Panc1 (cell line): ENCODE measurements around the gene CACFD1. TPM values are rescaled to one million over a fixed set of nuclear protein-coding genes. Genes with fewer than 3 reads are reported as not detected.

Experiments used
- ATAC-seq: fragments of 200-7000 bp; cut with Tn5 transposase; 2 replicates; pipeline ENCODE4 v1.9.1; 2020; ENCODE audit warnings: mild to moderate bottlenecking, moderate library complexity
- BruUV-seq: library from RNA; stranded (reverse); fragments of 400-500 nt; replicated peaks from 2 replicates; lab custom pipeline; 2021; lab: Mats Ljungman, UMichigan
- CTCF ChIA-PET: fragments of 300-600 bp; sonication (Branson Sonifier 250); formaldehyde crosslinking; loops from one replicate; lab custom pipeline; 2022; ENCODE audit warnings: antibody characterized with exemption; lab: Charles Lee
- POLR2A ChIA-PET: fragments of 300-600 bp; sonication (Branson Sonifier 250); formaldehyde crosslinking; loops from one replicate; lab custom pipeline; 2022; ENCODE audit warnings: antibody characterized with exemption; lab: Charles Lee
- DNase-seq: peaks from one replicate; pipeline ENCODE4 v3.0.0-alpha.2; 2010; ENCODE audit warnings: low read depth, low spot score
- H3K27ac ChIP-seq: 2 replicates; pipeline ENCODE4 v1.5.1; 2011; ENCODE audit warnings: mild to moderate bottlenecking, low read length, inconsistent platforms
- H3K27me3 ChIP-seq: fragments of 200-500 bp; sonication (Bioruptor generic); 2 replicates; pipeline ENCODE4 v1.6.0; 2014; ENCODE audit warnings: low read length, inconsistent platforms; ENCODE audit not compliant: control insufficient read depth, insufficient read depth
- H3K36me3 ChIP-seq: fragments of 200-500 bp; sonication (Bioruptor generic); 2 replicates; pipeline ENCODE4 v1.5.1; 2014; ENCODE audit warnings: inconsistent platforms, mild to moderate bottlenecking, low read length, moderate library complexity; ENCODE audit not compliant: control insufficient read depth, insufficient read depth
- H3K4me1 ChIP-seq: 2 replicates; pipeline ENCODE4 v1.5.1; 2011; ENCODE audit warnings: inconsistent platforms, mild to moderate bottlenecking, low read length, moderate library complexity; ENCODE audit not compliant: control insufficient read depth, insufficient read depth
- H3K4me3 ChIP-seq, 2 experiments: 2 replicates each; pipeline ENCODE4 v1.5.1; 2011 to 2012; ENCODE audit warnings: low read depth in 2 of 2, low read length in 2 of 2, mild to moderate bottlenecking in 2 of 2, inconsistent platforms in 1 of 2, moderate library complexity in 1 of 2
- H3K9me3 ChIP-seq: fragments of 200-500 bp; sonication (Bioruptor generic); 2 replicates; pipeline ENCODE4 v1.5.1; 2014; ENCODE audit warnings: low read depth, mild to moderate bottlenecking, inconsistent platforms, low read length, moderate library complexity; ENCODE audit not compliant: control insufficient read depth, insufficient read depth
- POLR2AphosphoS5 ChIP-seq: IDR thresholded peaks from 2 replicates; pipeline ENCODE4 v1.6.1; 2012; ENCODE audit warnings: mild to moderate bottlenecking, low read depth, low read length, moderate library complexity
- SIN3A ChIP-seq: IDR thresholded peaks from 2 replicates; pipeline ENCODE4 v1.6.1; 2012; ENCODE audit warnings: low read depth, mild to moderate bottlenecking, low read length, moderate library complexity, borderline replicate concordance; ENCODE audit not compliant: insufficient read depth
- TCF7L2 ChIP-seq: IDR thresholded peaks from 2 replicates; pipeline ENCODE4 v1.6.1; 2011; ENCODE audit warnings: mild to moderate bottlenecking, low read depth, low read length, inconsistent platforms
- in situ Hi-C: cut with HindIII; loops from 2 replicates; pipeline ENCODE4 v1.10.0; 2016; ENCODE audit warnings: low sequenced_read_pairs, low pct_unique_long_range_greater_than_20kb
- intact Hi-C: fragments of 100-400 bp; cut with micrococcal nuclease; formaldehyde crosslinking; loops from one replicate; pipeline ENCODE4 v1.10.0; 2022; ENCODE audit not compliant: unreplicated experiment
- total RNA-seq: library from RNA; stranded (reverse); gene quantifications from one replicate; pipeline ENCODE4 v1.2.1, GENCODE V29; 2021; ENCODE audit not compliant: unreplicated experiment
- TF ChIP-seq, protein P1 (sequence below), 2 experiments: IDR thresholded peaks; 2 replicates each; pipeline ENCODE4 v1.6.1; 2011 to 2012; ENCODE audit warnings: low read depth in 2 of 2, control low read depth in 1 of 2, low read length in 1 of 2, mild to moderate bottlenecking in 1 of 2, moderate library complexity in 1 of 2; ENCODE audit not compliant: insufficient read depth in 1 of 2
- TF ChIP-seq, protein P2 (sequence below): fragments of 450-650 bp; IDR thresholded peaks from 2 replicates; pipeline ENCODE4 v1.5.1; 2017; ENCODE audit warnings: mild to moderate bottlenecking

Gene CACFD1
- total RNA-seq, 1 experiment from 2014 or later = 13.9 TPM

DNA sequence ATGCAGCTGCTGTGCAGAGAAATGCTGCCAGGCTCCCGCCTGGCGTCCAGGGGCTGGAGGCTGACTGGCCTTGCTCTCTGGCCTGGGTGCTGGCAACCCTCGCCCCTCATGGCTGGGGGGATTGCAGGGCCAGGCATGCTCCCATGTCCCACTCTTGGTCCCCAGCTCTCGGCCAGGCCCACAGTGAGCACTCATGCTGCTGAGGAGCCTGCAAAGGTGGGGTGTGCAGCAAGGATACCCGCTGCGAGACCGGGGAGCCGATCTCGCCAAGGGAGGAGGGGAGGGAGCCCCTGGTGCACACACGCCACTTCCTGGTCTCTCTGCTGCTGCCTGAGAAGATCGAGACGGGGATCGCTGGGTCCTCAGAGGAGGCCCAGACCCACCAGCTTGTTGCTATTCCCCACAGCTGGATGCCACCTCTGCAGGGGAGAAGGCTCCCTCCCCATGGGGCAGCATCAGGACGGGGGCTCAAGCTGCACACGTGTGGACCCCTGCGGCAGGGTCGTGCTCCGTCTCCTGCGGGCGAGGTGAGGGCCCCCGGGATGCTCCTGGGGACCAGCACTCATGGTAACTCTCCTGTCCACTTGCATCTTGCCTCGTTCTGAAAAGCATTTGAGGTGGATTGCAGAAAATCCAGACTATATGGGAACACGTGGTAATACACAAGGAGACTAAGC, 14.3 kb upstream of the CACFD1 start:
- ATAC-seq (no peak), DNase-seq (no peak)
- Histone ChIP-seq H3K4me3 (no peak overlapping the region), H3K27me3 (no peaks in the 10 kb centered on the region), H3K36me3 (no peaks in the 10 kb centered on the region), H3K9me3 (no peaks in the 10 kb centered on the region), H3K4me1 (no peaks in the 10 kb centered on the region; the same call in 1 of the 2 replicates), H3K27ac (no peak overlapping the region)
- in situ Hi-C loops = no loop called here
- POLR2A ChIA-PET = no interaction called here
- intact Hi-C loops = no loop called here
- no TSS peak for BruUV-seq
- CTCF ChIA-PET = interaction anchor here (0.5 kb wide), 1 partner anchor 10 kb away, joined by 13 read pairs; no protein-coding TSS in a partner anchor
- TF ChIP-seq SIN3A (no peak), POLR2AphosphoS5 (no peak), TCF7L2 (no peak)
- TF ChIP-seq, protein P1, sequence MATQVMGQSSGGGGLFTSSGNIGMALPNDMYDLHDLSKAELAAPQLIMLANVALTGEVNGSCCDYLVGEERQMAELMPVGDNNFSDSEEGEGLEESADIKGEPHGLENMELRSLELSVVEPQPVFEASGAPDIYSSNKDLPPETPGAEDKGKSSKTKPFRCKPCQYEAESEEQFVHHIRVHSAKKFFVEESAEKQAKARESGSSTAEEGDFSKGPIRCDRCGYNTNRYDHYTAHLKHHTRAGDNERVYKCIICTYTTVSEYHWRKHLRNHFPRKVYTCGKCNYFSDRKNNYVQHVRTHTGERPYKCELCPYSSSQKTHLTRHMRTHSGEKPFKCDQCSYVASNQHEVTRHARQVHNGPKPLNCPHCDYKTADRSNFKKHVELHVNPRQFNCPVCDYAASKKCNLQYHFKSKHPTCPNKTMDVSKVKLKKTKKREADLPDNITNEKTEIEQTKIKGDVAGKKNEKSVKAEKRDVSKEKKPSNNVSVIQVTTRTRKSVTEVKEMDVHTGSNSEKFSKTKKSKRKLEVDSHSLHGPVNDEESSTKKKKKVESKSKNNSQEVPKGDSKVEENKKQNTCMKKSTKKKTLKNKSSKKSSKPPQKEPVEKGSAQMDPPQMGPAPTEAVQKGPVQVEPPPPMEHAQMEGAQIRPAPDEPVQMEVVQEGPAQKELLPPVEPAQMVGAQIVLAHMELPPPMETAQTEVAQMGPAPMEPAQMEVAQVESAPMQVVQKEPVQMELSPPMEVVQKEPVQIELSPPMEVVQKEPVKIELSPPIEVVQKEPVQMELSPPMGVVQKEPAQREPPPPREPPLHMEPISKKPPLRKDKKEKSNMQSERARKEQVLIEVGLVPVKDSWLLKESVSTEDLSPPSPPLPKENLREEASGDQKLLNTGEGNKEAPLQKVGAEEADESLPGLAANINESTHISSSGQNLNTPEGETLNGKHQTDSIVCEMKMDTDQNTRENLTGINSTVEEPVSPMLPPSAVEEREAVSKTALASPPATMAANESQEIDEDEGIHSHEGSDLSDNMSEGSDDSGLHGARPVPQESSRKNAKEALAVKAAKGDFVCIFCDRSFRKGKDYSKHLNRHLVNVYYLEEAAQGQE (IDR thresholded peaks at IDR 0.05; ENCODE audit: insufficient read depth in 1 of 2, low read depth in 2 of 2, low read length in 1 of 2) = no peak
- TF ChIP-seq, protein P2, sequence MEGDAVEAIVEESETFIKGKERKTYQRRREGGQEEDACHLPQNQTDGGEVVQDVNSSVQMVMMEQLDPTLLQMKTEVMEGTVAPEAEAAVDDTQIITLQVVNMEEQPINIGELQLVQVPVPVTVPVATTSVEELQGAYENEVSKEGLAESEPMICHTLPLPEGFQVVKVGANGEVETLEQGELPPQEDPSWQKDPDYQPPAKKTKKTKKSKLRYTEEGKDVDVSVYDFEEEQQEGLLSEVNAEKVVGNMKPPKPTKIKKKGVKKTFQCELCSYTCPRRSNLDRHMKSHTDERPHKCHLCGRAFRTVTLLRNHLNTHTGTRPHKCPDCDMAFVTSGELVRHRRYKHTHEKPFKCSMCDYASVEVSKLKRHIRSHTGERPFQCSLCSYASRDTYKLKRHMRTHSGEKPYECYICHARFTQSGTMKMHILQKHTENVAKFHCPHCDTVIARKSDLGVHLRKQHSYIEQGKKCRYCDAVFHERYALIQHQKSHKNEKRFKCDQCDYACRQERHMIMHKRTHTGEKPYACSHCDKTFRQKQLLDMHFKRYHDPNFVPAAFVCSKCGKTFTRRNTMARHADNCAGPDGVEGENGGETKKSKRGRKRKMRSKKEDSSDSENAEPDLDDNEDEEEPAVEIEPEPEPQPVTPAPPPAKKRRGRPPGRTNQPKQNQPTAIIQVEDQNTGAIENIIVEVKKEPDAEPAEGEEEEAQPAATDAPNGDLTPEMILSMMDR = no peak

DNA sequence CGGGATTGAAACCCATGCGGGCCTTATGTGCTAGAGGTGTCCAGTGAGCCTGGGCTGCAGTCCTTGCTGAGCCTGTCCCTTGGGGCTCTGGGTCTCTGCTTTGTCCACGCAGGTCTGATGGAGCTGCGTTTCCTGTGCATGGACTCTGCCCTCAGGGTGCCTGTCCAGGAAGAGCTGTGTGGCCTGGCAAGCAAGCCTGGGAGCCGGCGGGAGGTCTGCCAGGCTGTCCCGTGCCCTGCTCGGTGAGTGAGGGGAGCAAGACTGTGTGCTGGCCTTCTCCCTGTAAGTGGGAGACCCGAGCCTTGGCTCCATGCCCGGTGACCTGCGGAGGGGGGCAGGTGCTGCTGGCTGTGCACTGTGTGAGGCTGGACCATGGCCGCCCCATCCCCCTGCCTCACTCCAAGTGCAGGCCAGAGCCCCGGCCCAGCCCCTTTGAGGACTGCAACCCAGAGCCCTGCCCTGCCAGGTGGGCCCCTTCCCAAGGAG, 11.2 kb upstream of the CACFD1 start:
- Histone ChIP-seq H3K4me3 (no peak overlapping the region), H3K4me1 (no peaks in the 10 kb centered on the region; the same call in 1 of the 2 replicates), H3K36me3 (no peaks in the 10 kb centered on the region), H3K9me3 (no peaks in the 10 kb centered on the region), H3K27me3 (no peaks in the 10 kb centered on the region), H3K27ac (no peak overlapping the region)
- in situ Hi-C loops = no loop called here
- DNase-seq (no peak), ATAC-seq (no peak)
- intact Hi-C loops = no loop called here
- no TSS peak for BruUV-seq
- ChIA-PET CTCF (no interaction called here), POLR2A (no interaction called here)
- no peak for TF ChIP-seq TCF7L2
- TF ChIP-seq POLR2AphosphoS5 = no peak
- TF ChIP-seq, protein P1 (IDR thresholded peaks at IDR 0.05; ENCODE audit: insufficient read depth in 1 of 2, low read depth in 2 of 2, low read length in 1 of 2) = no peak
- TF ChIP-seq, protein P2 = no peak
- TF ChIP-seq SIN3A = no peak
